ENCODE measurements around the gene RNF7. TPM values are rescaled to one million over a fixed set of nuclear protein-coding genes. Genes with fewer than 3 reads are reported as not detected.

RNF7 gene
- total and polyA plus RNA-seq, 2 of the 13 experiments (the other 11 are each of a cell fraction or from before 2014, with no cell fraction given), result 66.4 to 94.7 TPM

DNA sequence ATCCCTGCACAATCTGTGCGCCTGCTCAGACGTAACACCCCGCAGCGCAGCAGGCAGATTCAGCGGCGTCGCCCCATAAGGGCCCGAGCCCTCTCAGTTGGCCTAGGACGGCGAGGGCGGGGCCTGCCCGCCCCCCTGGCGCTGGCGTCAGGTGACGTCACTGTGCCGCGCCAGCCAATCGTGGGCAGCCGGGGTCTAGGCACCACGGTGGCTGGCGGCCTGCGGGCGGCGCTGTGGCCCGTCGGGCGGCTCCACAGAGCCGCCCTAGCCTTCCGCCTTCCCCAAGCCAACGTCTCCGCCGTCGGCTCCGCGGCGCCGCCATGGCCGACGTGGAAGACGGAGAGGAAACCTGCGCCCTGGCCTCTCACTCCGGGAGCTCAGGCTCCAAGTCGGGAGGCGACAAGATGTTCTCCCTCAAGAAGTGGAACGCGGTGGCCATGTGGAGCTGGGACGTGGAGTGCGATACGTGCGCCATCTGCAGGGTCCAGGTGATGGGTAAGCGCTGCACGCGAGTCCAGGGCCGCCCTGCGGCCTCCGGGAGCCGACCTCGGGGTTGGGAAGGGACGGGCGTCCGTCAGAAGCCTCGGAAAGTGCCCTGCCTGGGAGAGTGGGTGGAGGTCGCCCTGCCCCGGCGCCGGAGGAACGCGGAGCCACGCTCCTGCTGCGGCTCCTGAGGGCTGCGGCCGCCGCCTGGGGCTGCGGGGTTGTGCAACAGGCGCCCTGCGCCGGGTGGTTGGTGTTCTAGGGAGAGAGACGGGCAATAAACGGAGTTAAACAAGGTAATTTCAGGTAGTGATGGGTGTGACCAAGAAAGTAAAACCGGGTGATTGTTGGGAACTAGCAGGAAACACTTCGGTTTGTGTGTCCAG, at the start of gene RNF7 (continued):
- TF ChIP-seq, protein P1, sequence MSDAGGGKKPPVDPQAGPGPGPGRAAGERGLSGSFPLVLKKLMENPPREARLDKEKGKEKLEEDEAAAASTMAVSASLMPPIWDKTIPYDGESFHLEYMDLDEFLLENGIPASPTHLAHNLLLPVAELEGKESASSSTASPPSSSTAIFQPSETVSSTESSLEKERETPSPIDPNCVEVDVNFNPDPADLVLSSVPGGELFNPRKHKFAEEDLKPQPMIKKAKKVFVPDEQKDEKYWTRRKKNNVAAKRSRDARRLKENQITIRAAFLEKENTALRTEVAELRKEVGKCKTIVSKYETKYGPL (CRISPR knock-in tag; IDR thresholded peaks at IDR 0.05), result peak; percentile 45; the same call in 1 of the 2 replicates
- TF ChIP-seq ZNF143 (CRISPR knock-in tag; IDR thresholded peaks at IDR 0.05) (peak; percentile 58; the same call in 1 of the 2 replicates), KLF15 (CRISPR knock-in tag; IDR thresholded peaks at IDR 0.05; ENCODE audit: borderline replicate concordance) (0 out of 2 replicates have a peak, but pooled peaks have one; percentile 15), ZBTB1 (CRISPR knock-in tag; IDR thresholded peaks at IDR 0.05; ENCODE audit: borderline replicate concordance) (no peak), ZKSCAN8 (CRISPR knock-in tag; IDR thresholded peaks at IDR 0.05; ENCODE audit: borderline replicate concordance) (no peak; the same call in 1 of the 2 replicates), FOXA1 (IDR thresholded peaks at IDR 0.05) (no peak), FOXA1 (CRISPR knock-in tag; IDR thresholded peaks at IDR 0.05) (peak; percentile 25; the same call in 1 of the 2 replicates), PAX8 (CRISPR knock-in tag; IDR thresholded peaks at IDR 0.05; ENCODE audit: borderline replicate concordance) (0 out of 2 replicates have a peak, but pooled peaks have one; percentile 72), LCORL (IDR thresholded peaks at IDR 0.05) (no peak), LCORL (CRISPR knock-in tag; IDR thresholded peaks at IDR 0.05) (peak; percentile 39; the same call in 1 of the 2 replicates), ZBTB43 (CRISPR knock-in tag; conservative IDR thresholded peaks at IDR 0.05) (0 out of 2 replicates have a peak, but pooled peaks have one; percentile 25), KLF16 (CRISPR knock-in tag; IDR thresholded peaks at IDR 0.05) (peak in 1 of 2 experiments; percentile 78; a peak in 2 of 4 replicates), ZBED4 (CRISPR knock-in tag; IDR thresholded peaks at IDR 0.05; ENCODE audit: borderline replicate concordance) (no peak), HOXD1 (CRISPR knock-in tag; IDR thresholded peaks at IDR 0.05) (peak; percentile 4), AGO2 (optimal IDR thresholded peaks at IDR 0.05; ENCODE audit: low read depth, low read length) (peak; percentile 82), TEAD3 (CRISPR knock-in tag; optimal IDR thresholded peaks at IDR 0.05; ENCODE audit: borderline replicate concordance) (peak; percentile 72), MED1 (CRISPR knock-in tag; IDR thresholded peaks at IDR 0.05) (peak; percentile 73; the same call in 1 of the 2 replicates), ZNF558 (CRISPR knock-in tag; IDR thresholded peaks at IDR 0.05; ENCODE audit: borderline replicate concordance) (peak; percentile 71; the same call in 1 of the 2 replicates)
- TF ChIP-seq, protein P2, sequence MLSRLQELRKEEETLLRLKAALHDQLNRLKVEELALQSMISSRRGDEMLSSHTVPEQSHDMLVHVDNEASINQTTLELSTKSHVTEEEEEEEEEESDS (CRISPR knock-in tag; IDR thresholded peaks at IDR 0.05; ENCODE audit: borderline replicate concordance), result no peak
- TF ChIP-seq, protein P3, sequence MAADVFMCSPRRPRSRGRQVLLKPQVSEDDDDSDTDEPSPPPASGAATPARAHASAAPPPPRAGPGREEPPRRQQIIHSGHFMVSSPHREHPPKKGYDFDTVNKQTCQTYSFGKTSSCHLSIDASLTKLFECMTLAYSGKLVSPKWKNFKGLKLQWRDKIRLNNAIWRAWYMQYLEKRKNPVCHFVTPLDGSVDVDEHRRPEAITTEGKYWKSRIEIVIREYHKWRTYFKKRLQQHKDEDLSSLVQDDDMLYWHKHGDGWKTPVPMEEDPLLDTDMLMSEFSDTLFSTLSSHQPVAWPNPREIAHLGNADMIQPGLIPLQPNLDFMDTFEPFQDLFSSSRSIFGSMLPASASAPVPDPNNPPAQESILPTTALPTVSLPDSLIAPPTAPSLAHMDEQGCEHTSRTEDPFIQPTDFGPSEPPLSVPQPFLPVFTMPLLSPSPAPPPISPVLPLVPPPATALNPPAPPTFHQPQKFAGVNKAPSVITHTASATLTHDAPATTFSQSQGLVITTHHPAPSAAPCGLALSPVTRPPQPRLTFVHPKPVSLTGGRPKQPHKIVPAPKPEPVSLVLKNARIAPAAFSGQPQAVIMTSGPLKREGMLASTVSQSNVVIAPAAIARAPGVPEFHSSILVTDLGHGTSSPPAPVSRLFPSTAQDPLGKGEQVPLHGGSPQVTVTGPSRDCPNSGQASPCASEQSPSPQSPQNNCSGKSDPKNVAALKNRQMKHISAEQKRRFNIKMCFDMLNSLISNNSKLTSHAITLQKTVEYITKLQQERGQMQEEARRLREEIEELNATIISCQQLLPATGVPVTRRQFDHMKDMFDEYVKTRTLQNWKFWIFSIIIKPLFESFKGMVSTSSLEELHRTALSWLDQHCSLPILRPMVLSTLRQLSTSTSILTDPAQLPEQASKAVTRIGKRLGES (CRISPR knock-in tag; IDR thresholded peaks at IDR 0.05; ENCODE audit: borderline replicate concordance), result no peak
